Stimulated activated CD4-positive, alpha-beta T cell treated with anti-CD3 and anti-CD28 coated beads, Interleukin-12 subunit alpha, Interleukin-12 subunit beta, amount 100 ng/mL, for 4 hours (primary cell): ENCODE measurements around the gene CHRNA9.
"Not testable (repeated sequence)": the region's sequence is repeated elsewhere in the genome, so short reads cannot be mapped to it uniquely, and the experiment has no call there.

Experiments used
- DNase-seq: peaks from one replicate; pipeline ENCODE4 v3.0.0-alpha.2; 2020

Gene CHRNA9

GRCh38 chr4:40348000-40348399, 12.9 kb downstream of the CHRNA9 start:
- DNase-seq: no peak

- no peak for DNase-seq
Observed at GRCh38 chr4:40349561-40350198, 14.5 kb downstream of the CHRNA9 start.

GRCh38 chr4:40350627-40351227, 15.6 kb downstream of the CHRNA9 start:
- DNase-seq: no peak

- DNase-seq: no peak
Observed at GRCh38 chr4:40354158-40354557, 19.0 kb downstream of the CHRNA9 start.

- no peak for DNase-seq
Observed at GRCh38 chr4:40355131-40355530, 20.0 kb downstream of the CHRNA9 start.

GRCh38 chr4:40357738-40358137, 22.6 kb downstream of the CHRNA9 start:
- DNase-seq: no peak

- DNase-seq: no peak
Observed at GRCh38 chr4:40361338-40361737, 26.2 kb downstream of the CHRNA9 start.

- no peak for DNase-seq
Observed at GRCh38 chr4:40363382-40363920, 28.3 kb downstream of the CHRNA9 start.

- DNase-seq: no peak
Observed at GRCh38 chr4:40363945-40364344, 28.8 kb downstream of the CHRNA9 start.

GRCh38 chr4:40365766-40366165, 30.6 kb downstream of the CHRNA9 start:
- DNase-seq: no peak

GRCh38 chr4:40367451-40367850, 32.3 kb downstream of the CHRNA9 start:
- no peak for DNase-seq

GRCh38 chr4:40369437-40370274, 34.5 kb downstream of the CHRNA9 start:
- no peak for DNase-seq

- no peak for DNase-seq
Observed at GRCh38 chr4:40372651-40373050, 37.5 kb downstream of the CHRNA9 start.

- DNase-seq: no peak
Observed at GRCh38 chr4:40373636-40374035, 38.5 kb downstream of the CHRNA9 start.

- no peak for DNase-seq
Observed at GRCh38 chr4:40375095-40375494, 40.0 kb downstream of the CHRNA9 start.

- DNase-seq: no peak
Observed at GRCh38 chr4:40375620-40376019, 40.5 kb downstream of the CHRNA9 start.

GRCh38 chr4:40377512-40378365, 42.6 kb downstream of the CHRNA9 start:
- no peak for DNase-seq

GRCh38 chr4:40378619-40379018, 43.5 kb downstream of the CHRNA9 start:
- no peak for DNase-seq

- no peak for DNase-seq
Observed at GRCh38 chr4:40379248-40379647, 44.1 kb downstream of the CHRNA9 start.

- DNase-seq: no peak
Observed at GRCh38 chr4:40380647-40381046, 45.5 kb downstream of the CHRNA9 start.

- DNase-seq: no peak
Observed at GRCh38 chr4:40388239-40388638, 53.1 kb downstream of the CHRNA9 start.

GRCh38 chr4:40389986-40390385, 54.9 kb downstream of the CHRNA9 start:
- DNase-seq: no peak

GRCh38 chr4:40392241-40392640, 57.1 kb downstream of the CHRNA9 start:
- not testable (repeated sequence) for DNase-seq
